ENCODE data around the gene CCNY. TPM values are rescaled to one million over a fixed set of nuclear protein-coding genes. Genes with fewer than 3 reads are reported as not detected.

Gene CCNY
- total RNA-seq, 1 experiment from 2014 or later = 122 TPM

DNA sequence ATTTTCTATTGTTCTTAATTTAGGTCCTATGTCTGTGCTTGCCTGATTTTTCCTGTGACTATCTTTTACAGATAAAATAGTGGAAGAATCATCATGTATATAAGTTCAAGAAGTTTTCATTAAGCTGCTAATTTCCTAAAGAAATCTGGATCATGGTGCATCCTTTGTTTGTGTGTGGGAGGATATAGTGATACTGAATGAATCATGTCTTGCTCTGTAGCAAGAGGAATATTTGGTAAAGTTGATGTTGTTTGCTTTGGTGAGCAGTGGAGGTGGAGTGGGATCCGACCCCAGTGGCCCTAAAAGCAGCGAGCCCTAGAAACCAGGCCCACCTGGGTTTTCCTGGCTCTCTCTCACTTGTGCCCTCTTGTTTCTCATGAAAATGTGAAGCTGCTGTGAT is 83.7 kb downstream of the CCNY start:
- H3K36me3 ChIP-seq (ENCODE audit: control insufficient read depth, insufficient read depth, low read length) = no peaks in the 10 kb centered on the region
- no peaks in the 10 kb centered on the region for H3K9me3 ChIP-seq
- Mint-ChIP-seq H3K36me3 (ENCODE audit: insufficient read depth, unreplicated experiment) (no peaks in the 10 kb centered on the region), H3K4me1 (ENCODE audit: low read depth, unreplicated experiment) (peaks cover 13% of the 10 kb centered on the region), H3K27me3 (ENCODE audit: insufficient read depth, unreplicated experiment) (no peaks in the 10 kb centered on the region), H3K27ac (ENCODE audit: unreplicated experiment) (no peak overlapping the region), H3K9me3 (ENCODE audit: unreplicated experiment) (no peaks in the 10 kb centered on the region), H3K4me3 (ENCODE audit: unreplicated experiment) (no peak overlapping the region)
- POLR2A ChIA-PET = no interaction called here
- H3K27me3 ChIP-seq (replicated peaks; ENCODE audit: control insufficient read depth, insufficient read depth, low read length) = no peaks in the 10 kb centered on the region
- peaks cover 12% of the 10 kb centered on the region for H3K4me1 ChIP-seq
- TF ChIP-seq, protein P1, sequence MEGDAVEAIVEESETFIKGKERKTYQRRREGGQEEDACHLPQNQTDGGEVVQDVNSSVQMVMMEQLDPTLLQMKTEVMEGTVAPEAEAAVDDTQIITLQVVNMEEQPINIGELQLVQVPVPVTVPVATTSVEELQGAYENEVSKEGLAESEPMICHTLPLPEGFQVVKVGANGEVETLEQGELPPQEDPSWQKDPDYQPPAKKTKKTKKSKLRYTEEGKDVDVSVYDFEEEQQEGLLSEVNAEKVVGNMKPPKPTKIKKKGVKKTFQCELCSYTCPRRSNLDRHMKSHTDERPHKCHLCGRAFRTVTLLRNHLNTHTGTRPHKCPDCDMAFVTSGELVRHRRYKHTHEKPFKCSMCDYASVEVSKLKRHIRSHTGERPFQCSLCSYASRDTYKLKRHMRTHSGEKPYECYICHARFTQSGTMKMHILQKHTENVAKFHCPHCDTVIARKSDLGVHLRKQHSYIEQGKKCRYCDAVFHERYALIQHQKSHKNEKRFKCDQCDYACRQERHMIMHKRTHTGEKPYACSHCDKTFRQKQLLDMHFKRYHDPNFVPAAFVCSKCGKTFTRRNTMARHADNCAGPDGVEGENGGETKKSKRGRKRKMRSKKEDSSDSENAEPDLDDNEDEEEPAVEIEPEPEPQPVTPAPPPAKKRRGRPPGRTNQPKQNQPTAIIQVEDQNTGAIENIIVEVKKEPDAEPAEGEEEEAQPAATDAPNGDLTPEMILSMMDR (IDR thresholded peaks at IDR 0.05; ENCODE audit: insufficient read depth in 1 of 2, low read depth in 1 of 2, low read length in 1 of 2, severe bottlenecking in 1 of 2, unreplicated experiment in 1 of 2) = no peak
- CTCF ChIA-PET = no interaction called here
- no peak overlapping the region for H3K4me3 ChIP-seq (ENCODE audit: low read depth, low read length)
- intact Hi-C loops (cut with micrococcal nuclease; ENCODE audit: unreplicated experiment) = no loop called here
- no peak for DNase-seq
- no TSS peak for BruUV-seq (replicated peaks)

DNA sequence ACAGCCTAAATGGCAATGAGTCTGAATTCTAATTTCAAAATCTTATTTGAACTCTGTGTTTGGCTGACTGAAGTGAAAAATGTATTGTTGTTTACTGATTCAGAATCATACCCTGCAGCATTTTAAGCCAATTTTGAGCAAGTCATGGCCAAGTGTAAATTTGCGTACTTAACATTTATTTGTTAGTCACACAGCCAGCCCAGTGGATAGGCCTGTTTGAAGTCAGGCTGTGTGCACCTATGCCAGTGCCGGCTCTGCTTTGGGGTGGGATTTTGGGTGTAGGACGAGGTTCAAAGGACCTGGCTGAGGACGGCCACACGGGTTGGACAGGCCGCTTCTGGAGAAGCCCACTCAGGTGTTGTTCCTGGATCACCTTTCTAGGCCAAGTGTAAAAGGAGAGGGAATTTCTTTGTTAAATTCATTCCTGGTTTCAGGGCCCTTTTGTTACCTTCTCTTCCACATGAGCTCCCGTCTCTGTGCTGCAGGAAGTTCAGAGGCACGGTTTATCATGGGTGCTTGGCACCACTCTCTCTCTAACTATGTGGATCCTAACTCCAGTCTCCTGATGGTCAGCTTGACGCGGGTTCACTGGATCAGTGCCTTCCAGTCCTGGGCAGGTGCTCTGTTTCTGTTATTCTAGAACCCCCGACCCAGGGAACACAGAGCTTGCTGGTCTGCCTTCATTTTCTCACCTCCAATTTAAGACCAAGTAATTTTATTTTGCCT is 84.7 kb downstream of the CCNY start:
- Histone ChIP-seq H3K4me1 (peaks cover 12% of the 10 kb centered on the region), H3K27me3 (replicated peaks; ENCODE audit: control insufficient read depth, insufficient read depth, low read length) (no peaks in the 10 kb centered on the region), H3K9me3 (no peaks in the 10 kb centered on the region), H3K4me3 (ENCODE audit: low read depth, low read length) (no peak overlapping the region), H3K36me3 (ENCODE audit: control insufficient read depth, insufficient read depth, low read length) (no peaks in the 10 kb centered on the region)
- Mint-ChIP-seq H3K27ac (ENCODE audit: unreplicated experiment) (peak overlapping the region; percentile 30), H3K27me3 (ENCODE audit: insufficient read depth, unreplicated experiment) (no peaks in the 10 kb centered on the region), H3K36me3 (ENCODE audit: insufficient read depth, unreplicated experiment) (peaks cover 2% of the 10 kb centered on the region), H3K4me1 (ENCODE audit: low read depth, unreplicated experiment) (peaks cover 21% of the 10 kb centered on the region), H3K9me3 (ENCODE audit: unreplicated experiment) (no peaks in the 10 kb centered on the region), H3K4me3 (ENCODE audit: unreplicated experiment) (no peak overlapping the region)
- no peak for DNase-seq
- no TSS peak for BruUV-seq (replicated peaks)
- intact Hi-C loops (cut with micrococcal nuclease; ENCODE audit: unreplicated experiment) = no loop called here
- POLR2A ChIA-PET = no interaction called here
- TF ChIP-seq, protein P1 (IDR thresholded peaks at IDR 0.05; ENCODE audit: insufficient read depth in 1 of 2, low read depth in 1 of 2, low read length in 1 of 2, severe bottlenecking in 1 of 2, unreplicated experiment in 1 of 2) = no peak
- CTCF ChIA-PET = no interaction called here

DNA sequence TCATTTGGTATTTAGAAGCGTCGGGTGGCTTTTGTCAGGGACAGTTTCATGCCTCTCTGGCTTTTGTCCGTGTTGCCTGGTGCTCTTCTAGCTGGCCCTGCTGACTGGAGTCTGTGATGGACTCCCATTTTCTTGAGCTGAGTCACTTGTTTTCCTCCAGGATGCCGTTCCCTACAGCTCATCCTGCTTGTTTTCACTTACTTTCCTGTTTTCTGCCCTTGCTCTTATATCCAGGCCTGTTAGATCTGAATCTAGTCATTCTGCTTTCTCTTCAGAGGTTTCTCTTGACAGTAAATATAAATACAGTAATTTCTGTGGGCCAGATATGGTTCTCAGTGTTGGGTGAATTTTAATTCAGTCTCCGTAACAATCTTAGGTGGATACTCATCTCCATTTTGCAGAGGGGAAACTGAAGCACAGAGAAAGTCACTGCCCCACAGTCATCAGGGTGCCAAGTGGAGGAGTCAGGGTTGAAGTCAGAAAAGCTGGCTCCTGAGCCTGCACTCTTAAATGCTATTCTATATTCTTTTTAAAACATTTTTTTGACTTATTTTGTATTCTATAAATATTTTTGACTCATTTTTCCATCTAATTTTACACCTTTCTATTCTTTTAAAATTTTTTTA is 85.4 kb downstream of the CCNY start:
- Histone ChIP-seq H3K9me3 (no peaks in the 10 kb centered on the region), H3K4me3 (ENCODE audit: low read depth, low read length) (no peak overlapping the region), H3K36me3 (ENCODE audit: control insufficient read depth, insufficient read depth, low read length) (no peaks in the 10 kb centered on the region), H3K27me3 (replicated peaks; ENCODE audit: control insufficient read depth, insufficient read depth, low read length) (no peaks in the 10 kb centered on the region), H3K4me1 (peaks cover 12% of the 10 kb centered on the region)
- DNase-seq = no peak
- no peaks in the 10 kb centered on the region for H3K27me3 Mint-ChIP-seq (ENCODE audit: insufficient read depth, unreplicated experiment)
- no peaks in the 10 kb centered on the region for H3K9me3 Mint-ChIP-seq (ENCODE audit: unreplicated experiment)
- CTCF ChIA-PET = no interaction called here
- H3K36me3 Mint-ChIP-seq (ENCODE audit: insufficient read depth, unreplicated experiment) = peaks cover 6% of the 10 kb centered on the region
- no TSS peak for BruUV-seq (replicated peaks)
- peak overlapping the region; percentile 30 for H3K27ac Mint-ChIP-seq (ENCODE audit: unreplicated experiment)
- no peak overlapping the region for H3K4me3 Mint-ChIP-seq (ENCODE audit: unreplicated experiment)
- POLR2A ChIA-PET = no interaction called here
- intact Hi-C loops (cut with micrococcal nuclease; ENCODE audit: unreplicated experiment) = no loop called here
- TF ChIP-seq, protein P1 (IDR thresholded peaks at IDR 0.05; ENCODE audit: insufficient read depth in 1 of 2, low read depth in 1 of 2, low read length in 1 of 2, severe bottlenecking in 1 of 2, unreplicated experiment in 1 of 2) = no peak
- peaks cover 24% of the 10 kb centered on the region for H3K4me1 Mint-ChIP-seq (ENCODE audit: low read depth, unreplicated experiment)

Measured in Caco-2 (cell line).